HEK293 (cell line): Measurements from ENCODE around the gene IFNLR1.

ENCODE experiments used
- CTCF ChIA-PET: fragments of 350-600 bp; formaldehyde crosslinking; extraction: SDS; loops from one replicate; lab custom pipeline; 2021; ENCODE audit warnings: antibody characterized with exemption; lab: Yijun Ruan, JAX
- POLR2A ChIA-PET: fragments of 300-600 bp; formaldehyde crosslinking; extraction: SDS; loops from one replicate; lab custom pipeline; 2020; ENCODE audit warnings: antibody characterized with exemption, inconsistent platforms; lab: Yijun Ruan, JAX
- H3K27ac ChIP-seq: fragments of 200-500 bp; sonication (Bioruptor generic); 2 replicates; pipeline ENCODE4 v1.5.1; 2014; ENCODE audit warnings: low read depth, low read length, control low read depth, inconsistent platforms; ENCODE audit errors: extremely low read depth
- H3K36me3 ChIP-seq, 2 experiments: fragments of 200-500 bp in 1 of 2; sonication (Bioruptor generic) in 1 of 2; 1 replicate in 1 of 2; 2 replicates in 1 of 2; pipeline ENCODE4 v1.5.1; 2014 to 2017; ENCODE audit warnings: inconsistent platforms in 2 of 2, low read length in 2 of 2; ENCODE audit not compliant: control insufficient read depth in 2 of 2, insufficient read depth in 1 of 2
- H3K4me1 ChIP-seq: fragments of 200-500 bp; sonication (Bioruptor generic); 2 replicates; pipeline ENCODE4 v1.5.1; 2014; ENCODE audit warnings: mild to moderate bottlenecking, low read length, inconsistent platforms; ENCODE audit not compliant: control insufficient read depth, insufficient read depth
- H3K4me3 ChIP-seq: 2 replicates; pipeline ENCODE4 v1.5.1; 2011; ENCODE audit warnings: low read depth, mild to moderate bottlenecking, control low read depth, low read length, moderate library complexity
- H3K9me3 ChIP-seq: fragments of 200-500 bp; sonication (Bioruptor generic); 2 replicates; pipeline ENCODE4 v1.5.1; 2014; ENCODE audit warnings: low read depth, low read length, inconsistent platforms; ENCODE audit not compliant: control insufficient read depth, insufficient read depth
- CTCF ChIP-seq: fragments of 450-650 bp; formaldehyde crosslinking; IDR thresholded peaks from 2 replicates; pipeline ENCODE4 v1.5.1; 2016; ENCODE audit warnings: missing biosample characterization, missing genetic modification characterization
- ELK4 ChIP-seq: IDR thresholded peaks from 2 replicates; pipeline ENCODE4 v1.6.1; 2011; ENCODE audit warnings: mild to moderate bottlenecking, low read depth, low read length, borderline replicate concordance
- TRIM28 ChIP-seq: IDR thresholded peaks from 2 replicates; pipeline ENCODE4 v1.6.1; 2011; ENCODE audit warnings: low read length, control low read depth, borderline replicate concordance
- ZBTB11 ChIP-seq: fragments of 450-650 bp; formaldehyde crosslinking; conservative IDR thresholded peaks from 2 replicates; pipeline ENCODE4 v1.5.1; 2016; ENCODE audit warnings: low read depth, missing biosample characterization, missing genetic modification characterization
- ZBTB49 ChIP-seq: fragments of 450-650 bp; formaldehyde crosslinking; IDR thresholded peaks from 2 replicates; pipeline ENCODE4 v1.5.1; 2016; ENCODE audit warnings: missing biosample characterization, missing genetic modification characterization, low read depth
- ZNF664 ChIP-seq: fragments of 450-650 bp; formaldehyde crosslinking; IDR thresholded peaks from 2 replicates; pipeline ENCODE4 v1.5.1; 2016; ENCODE audit warnings: missing biosample characterization, missing genetic modification characterization
- ZXDB ChIP-seq: fragments of 450-650 bp; formaldehyde crosslinking; IDR thresholded peaks from 2 replicates; pipeline ENCODE4 v1.5.1; 2016; ENCODE audit warnings: missing biosample characterization, missing genetic modification characterization
- TF ChIP-seq, protein P1 (sequence below): fragments of 450-650 bp; formaldehyde crosslinking; IDR thresholded peaks from 2 replicates; pipeline ENCODE4 v1.5.1; 2017; ENCODE audit warnings: missing biosample characterization, missing genetic modification characterization

IFNLR1 gene

GRCh38 chr1:24159366-24159765 lies 27.7 kb downstream of the IFNLR1 start (continued):
- TF ChIP-seq ZBTB49, result no peak
- no peak for TF ChIP-seq ELK4
- no peak for TF ChIP-seq TRIM28
- no peak for TF ChIP-seq CTCF
- TF ChIP-seq ZXDB (tag by site-specific recombination), result no peak
- TF ChIP-seq ZNF664 (tag by site-specific recombination), result no peak
- TF ChIP-seq, all 188 proteins: peak for 0

- CTCF ChIA-PET, result interaction anchor here (0.6 to 2.0 kb wide), 2 partner anchors 8 to 202 kb away, joined by 3 to 9 read pairs; no protein-coding TSS in a partner anchor
These were observed 29.1 kb downstream of the IFNLR1 start for GRCh38 chr1:24157918-24158481.

More at GRCh38 chr1:24157918-24158481, 29.1 kb downstream of the IFNLR1 start:
- TF ChIP-seq ZBTB11, result no peak
- TF ChIP-seq, protein P1, sequence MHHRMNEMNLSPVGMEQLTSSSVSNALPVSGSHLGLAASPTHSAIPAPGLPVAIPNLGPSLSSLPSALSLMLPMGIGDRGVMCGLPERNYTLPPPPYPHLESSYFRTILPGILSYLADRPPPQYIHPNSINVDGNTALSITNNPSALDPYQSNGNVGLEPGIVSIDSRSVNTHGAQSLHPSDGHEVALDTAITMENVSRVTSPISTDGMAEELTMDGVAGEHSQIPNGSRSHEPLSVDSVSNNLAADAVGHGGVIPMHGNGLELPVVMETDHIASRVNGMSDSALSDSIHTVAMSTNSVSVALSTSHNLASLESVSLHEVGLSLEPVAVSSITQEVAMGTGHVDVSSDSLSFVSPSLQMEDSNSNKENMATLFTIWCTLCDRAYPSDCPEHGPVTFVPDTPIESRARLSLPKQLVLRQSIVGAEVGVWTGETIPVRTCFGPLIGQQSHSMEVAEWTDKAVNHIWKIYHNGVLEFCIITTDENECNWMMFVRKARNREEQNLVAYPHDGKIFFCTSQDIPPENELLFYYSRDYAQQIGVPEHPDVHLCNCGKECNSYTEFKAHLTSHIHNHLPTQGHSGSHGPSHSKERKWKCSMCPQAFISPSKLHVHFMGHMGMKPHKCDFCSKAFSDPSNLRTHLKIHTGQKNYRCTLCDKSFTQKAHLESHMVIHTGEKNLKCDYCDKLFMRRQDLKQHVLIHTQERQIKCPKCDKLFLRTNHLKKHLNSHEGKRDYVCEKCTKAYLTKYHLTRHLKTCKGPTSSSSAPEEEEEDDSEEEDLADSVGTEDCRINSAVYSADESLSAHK (tag by site-specific recombination), result peak; percentile 45; the same call in 1 of the 2 replicates
- Histone ChIP-seq H3K4me1 (no peaks in the 10 kb centered on the region), H3K9me3 (no peaks in the 10 kb centered on the region), H3K36me3 (peaks cover 6 to 75% of the 10 kb centered on the region in 2 experiments; a peak in 2 of 3 replicates), H3K27ac (no peak overlapping the region), H3K4me3 (no peak overlapping the region)
- POLR2A ChIA-PET, result no interaction called here
